NCI-H1105 treated with DMSO at 0.1 percent for 48 hours (cell line): Measurements from ENCODE around the gene UBXN2A.

Experiments
- DNase-seq: peaks from one replicate; lab custom pipeline; 2025; lab: John Stamatoyannopoulos, UW

The UBXN2A gene

GRCh38 chr2:24046930-24047702, 106.9 kb downstream of the UBXN2A start, which contains the start of gene WDCP:
Gene WDCP (minus strand): TSS chr2:24047391. CDS start chr2:24039494, 7,897 bp downstream.
- peak; percentile 99 for DNase-seq

- no peak for DNase-seq
These were observed 107.4 kb downstream of the UBXN2A start for GRCh38 chr2:24047703-24048033.

- peak; percentile 52 for DNase-seq
These were observed 108.7 kb downstream of the UBXN2A start for GRCh38 chr2:24048769-24049484.

- DNase-seq, result peak; percentile 60
These were observed 109.3 kb downstream of the UBXN2A start, which contains the start of gene FKBP1B for GRCh38 chr2:24049485-24050021. Gene FKBP1B (plus strand): TSS chr2:24049741. CDS start chr2:24049850, 109 bp downstream.

GRCh38 chr2:24050041-24050979, 110.0 kb downstream of the UBXN2A start:
- DNase-seq, result no peak

GRCh38 chr2:24051833-24052232, 111.6 kb downstream of the UBXN2A start:
- DNase-seq, result no peak

- DNase-seq, result no peak
These were observed 112.7 kb downstream of the UBXN2A start for GRCh38 chr2:24052951-24053350.
